ENCODE results near the gene SELENBP1. TPM values are rescaled to one million over a fixed set of nuclear protein-coding genes. Genes with fewer than 3 reads are reported as not detected.

SELENBP1 gene
- total RNA-seq, 3 donors from 2014 or later: 63.6 to 148 (median 123) TPM

DNA sequence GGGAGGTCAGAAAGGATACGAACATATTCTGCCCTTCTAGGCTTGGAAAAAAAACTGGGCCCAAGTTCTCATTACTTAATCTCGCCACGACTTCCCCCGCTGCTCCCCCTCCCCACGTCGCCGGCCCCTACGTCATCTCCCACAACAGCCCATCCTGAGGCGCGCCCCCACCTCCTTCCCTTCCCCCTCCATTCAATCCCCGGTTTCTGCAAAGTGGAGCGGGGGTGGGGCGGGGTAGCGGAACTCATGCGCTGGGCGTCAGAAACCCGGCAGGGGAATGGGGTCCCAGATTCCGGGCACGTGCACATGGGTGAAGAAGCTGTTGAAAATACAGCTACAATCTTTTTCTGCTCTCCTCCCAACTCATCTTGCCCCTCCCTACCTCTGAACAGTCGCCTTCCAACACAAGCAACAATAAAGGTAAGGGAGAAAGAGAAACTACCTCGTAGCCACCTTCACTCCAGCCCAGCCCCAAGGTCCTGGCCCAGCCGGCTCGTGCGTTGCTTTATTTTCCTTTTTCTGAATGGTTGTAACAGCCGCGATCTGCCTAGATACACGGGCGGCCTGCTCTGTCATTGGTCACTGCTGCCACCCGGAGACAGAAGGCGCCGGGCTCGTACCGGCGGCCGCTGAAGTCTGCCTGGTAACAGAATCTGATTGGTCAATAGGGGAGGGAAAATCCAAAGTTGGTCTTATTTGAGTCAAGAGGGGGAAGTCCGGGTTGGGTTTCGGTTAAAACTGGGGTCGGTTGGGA is 25.6 kb downstream of the SELENBP1 start, which contains the start of gene RFX5:
TSS of gene RFX5 (minus strand) at position 484 of the 754 bp plus-strand sequence. CDS start 932 bp downstream, outside the sequence.
- peak; percentile 48 to 79 (median 78) for TF ChIP-seq POLR2AphosphoS5 (IDR thresholded peaks at IDR 0.05)
- peak; percentile 21 for TF ChIP-seq POLR2A (IDR thresholded peaks at IDR 0.05)
- TF ChIP-seq, protein P1, sequence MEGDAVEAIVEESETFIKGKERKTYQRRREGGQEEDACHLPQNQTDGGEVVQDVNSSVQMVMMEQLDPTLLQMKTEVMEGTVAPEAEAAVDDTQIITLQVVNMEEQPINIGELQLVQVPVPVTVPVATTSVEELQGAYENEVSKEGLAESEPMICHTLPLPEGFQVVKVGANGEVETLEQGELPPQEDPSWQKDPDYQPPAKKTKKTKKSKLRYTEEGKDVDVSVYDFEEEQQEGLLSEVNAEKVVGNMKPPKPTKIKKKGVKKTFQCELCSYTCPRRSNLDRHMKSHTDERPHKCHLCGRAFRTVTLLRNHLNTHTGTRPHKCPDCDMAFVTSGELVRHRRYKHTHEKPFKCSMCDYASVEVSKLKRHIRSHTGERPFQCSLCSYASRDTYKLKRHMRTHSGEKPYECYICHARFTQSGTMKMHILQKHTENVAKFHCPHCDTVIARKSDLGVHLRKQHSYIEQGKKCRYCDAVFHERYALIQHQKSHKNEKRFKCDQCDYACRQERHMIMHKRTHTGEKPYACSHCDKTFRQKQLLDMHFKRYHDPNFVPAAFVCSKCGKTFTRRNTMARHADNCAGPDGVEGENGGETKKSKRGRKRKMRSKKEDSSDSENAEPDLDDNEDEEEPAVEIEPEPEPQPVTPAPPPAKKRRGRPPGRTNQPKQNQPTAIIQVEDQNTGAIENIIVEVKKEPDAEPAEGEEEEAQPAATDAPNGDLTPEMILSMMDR (IDR thresholded peaks at IDR 0.05): no peak
- no peaks in the 10 kb centered on the region for H3K27me3 ChIP-seq
- H3K4me1 ChIP-seq: no peaks in the 10 kb centered on the region
- peak within 1 kb of the TSS; percentile 68 to 70 (median 69) for H3K4me3 ChIP-seq
- H3K36me3 ChIP-seq: no peaks in the 10 kb centered on the region
- intact Hi-C loops (cut with DNase I; ENCODE audit: low total_unique reads): no loop called here
- peak within 1 kb of the TSS; percentile 91 to 93 for H3K27ac ChIP-seq
- H3K9me3 ChIP-seq: peaks cover 0 to under 1% of the 10 kb centered on the region in 2 donors
- DNase-seq (ENCODE audit: low spot score in 2 of 2): peak; percentile 91 to 94

DNA sequence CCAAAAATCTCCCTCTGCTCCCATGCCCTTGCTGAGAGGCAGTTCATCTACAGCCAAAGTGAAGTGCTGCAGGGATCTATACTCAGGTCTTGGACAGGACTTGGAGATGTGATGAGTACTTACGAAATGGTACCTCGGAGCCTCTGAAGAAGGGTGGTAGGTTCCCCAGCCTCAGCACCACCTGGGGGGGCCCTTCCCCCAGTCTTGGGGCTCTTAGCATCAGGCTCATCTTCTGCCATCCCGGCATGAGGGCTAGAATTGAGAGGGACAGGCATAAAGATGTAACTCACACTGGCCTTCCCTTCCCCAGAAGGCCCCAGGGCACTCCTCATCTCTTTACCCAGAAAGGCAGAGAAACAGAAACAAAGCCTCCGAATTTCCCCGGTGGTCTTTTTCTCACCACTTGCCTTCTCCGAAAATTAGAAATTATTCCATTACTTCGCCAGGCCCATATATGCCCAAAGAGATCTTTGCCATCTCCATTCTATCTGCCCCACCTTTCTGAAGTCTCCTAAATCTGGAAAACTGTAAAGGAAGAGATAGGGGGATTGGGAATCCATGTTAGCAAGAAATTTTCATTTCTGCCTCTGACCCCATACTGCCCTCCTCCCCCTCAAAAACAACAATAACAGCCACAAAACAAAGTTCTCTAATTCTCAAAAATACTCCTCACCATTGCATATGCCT is 26.3 kb downstream of the SELENBP1 start:
- Histone ChIP-seq H3K27me3 (no peaks in the 10 kb centered on the region), H3K9me3 (no peaks in the 10 kb centered on the region), H3K27ac (peak overlapping the region; percentile 91 to 93), H3K4me3 (peak overlapping the region; percentile 68 to 70 (median 69)), H3K4me1 (no peaks in the 10 kb centered on the region), H3K36me3 (no peaks in the 10 kb centered on the region)
- DNase-seq (ENCODE audit: low spot score in 2 of 2): no peak
- TF ChIP-seq POLR2A (IDR thresholded peaks at IDR 0.05) (no peak), POLR2AphosphoS5 (IDR thresholded peaks at IDR 0.05) (no peak)
- TF ChIP-seq, protein P1 (IDR thresholded peaks at IDR 0.05): no peak
- intact Hi-C loops (cut with DNase I; ENCODE audit: low total_unique reads): no loop called here

DNA sequence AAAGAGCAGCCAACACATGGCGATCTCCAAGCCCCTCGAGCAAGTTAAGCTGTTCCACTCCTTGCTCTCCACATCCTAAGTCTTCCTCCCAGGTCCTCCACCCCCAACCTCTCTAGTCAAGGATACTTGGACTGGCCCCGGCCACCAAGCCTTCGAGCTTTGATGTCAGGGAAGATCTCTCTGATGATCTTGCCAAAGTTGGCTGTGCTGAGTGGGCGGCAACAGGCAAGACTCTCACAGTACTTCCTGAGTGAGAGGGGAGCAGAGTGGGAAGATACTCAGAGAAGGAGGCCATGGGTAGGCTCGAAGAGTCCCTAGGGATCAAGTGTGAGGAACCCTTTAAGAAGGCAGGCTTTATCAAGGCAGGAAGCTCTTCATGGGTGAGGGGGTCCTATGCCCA is 28.2 kb downstream of the SELENBP1 start:
- H3K36me3 ChIP-seq: no peaks in the 10 kb centered on the region
- H3K4me3 ChIP-seq: no peak overlapping the region
- intact Hi-C loops (cut with DNase I; ENCODE audit: low total_unique reads): loop anchor here (5.0 kb wide), 1 partner anchor 47 kb away; no protein-coding TSS in a partner anchor
- H3K27me3 ChIP-seq: no peaks in the 10 kb centered on the region
- no peak overlapping the region for H3K27ac ChIP-seq
- DNase-seq (ENCODE audit: low spot score in 2 of 2): no peak
- no peaks in the 10 kb centered on the region for H3K4me1 ChIP-seq
- no peaks in the 10 kb centered on the region for H3K9me3 ChIP-seq
- no peak for TF ChIP-seq POLR2A (IDR thresholded peaks at IDR 0.05)
- TF ChIP-seq, protein P1 (IDR thresholded peaks at IDR 0.05): no peak
- TF ChIP-seq POLR2AphosphoS5 (IDR thresholded peaks at IDR 0.05): no peak

DNA sequence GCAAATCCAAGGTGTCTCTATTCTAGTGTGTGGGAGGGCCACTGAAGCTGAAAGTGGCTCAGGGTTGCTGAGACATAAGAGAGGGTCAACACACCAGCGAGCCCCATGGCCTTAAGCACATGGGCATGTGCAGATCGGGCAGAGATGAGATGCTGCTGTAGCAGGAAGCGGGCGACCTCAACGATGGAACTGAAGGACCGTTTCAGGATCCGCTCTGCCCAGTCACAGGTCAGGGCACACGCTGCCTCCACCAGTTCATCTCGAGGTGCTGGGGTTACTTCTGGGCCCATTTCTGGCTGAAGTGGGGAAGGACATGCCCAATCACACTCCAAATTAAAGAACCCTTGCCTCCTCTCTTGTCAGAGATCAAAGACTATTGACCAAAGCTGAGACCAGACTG is 28.9 kb downstream of the SELENBP1 start:
- no peak for DNase-seq (ENCODE audit: low spot score in 2 of 2)
- intact Hi-C loops (cut with DNase I; ENCODE audit: low total_unique reads): loop anchor here (5.0 kb wide), 1 partner anchor 46 kb away; no protein-coding TSS in a partner anchor
- Histone ChIP-seq H3K27me3 (no peaks in the 10 kb centered on the region), H3K9me3 (no peaks in the 10 kb centered on the region), H3K27ac (no peak overlapping the region), H3K36me3 (no peaks in the 10 kb centered on the region), H3K4me1 (no peaks in the 10 kb centered on the region), H3K4me3 (no peak overlapping the region)
- TF ChIP-seq, protein P1 (IDR thresholded peaks at IDR 0.05): no peak
- no peak for TF ChIP-seq POLR2A (IDR thresholded peaks at IDR 0.05)
- TF ChIP-seq POLR2AphosphoS5 (IDR thresholded peaks at IDR 0.05): no peak

DNA sequence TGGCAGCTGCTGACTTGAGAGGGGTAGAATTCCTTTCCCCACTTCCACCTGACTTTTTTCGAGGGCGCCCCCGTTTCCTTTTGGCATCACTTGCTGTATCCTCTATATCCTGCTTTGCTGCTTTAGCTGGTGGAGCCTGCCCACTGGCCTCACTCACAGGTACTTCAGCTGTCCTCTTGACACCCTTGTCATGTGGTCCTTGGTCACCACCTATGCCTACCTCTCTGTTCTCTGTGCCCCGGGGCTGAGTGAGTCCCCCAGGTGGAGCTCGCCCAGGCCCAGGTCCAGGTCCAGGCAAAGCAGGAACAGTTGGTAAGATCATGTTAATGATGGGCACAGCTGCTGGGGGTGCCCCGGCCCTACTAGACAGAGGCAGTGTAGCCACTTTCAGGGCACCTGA is 29.9 kb downstream of the SELENBP1 start:
- TF ChIP-seq POLR2A (IDR thresholded peaks at IDR 0.05) (no peak), POLR2AphosphoS5 (IDR thresholded peaks at IDR 0.05) (no peak)
- TF ChIP-seq, protein P1 (IDR thresholded peaks at IDR 0.05): no peak
- intact Hi-C loops (cut with DNase I; ENCODE audit: low total_unique reads): loop anchor here (5.0 kb wide), 1 partner anchor 45 kb away; no protein-coding TSS in a partner anchor
- Histone ChIP-seq H3K4me3 (no peak overlapping the region), H3K9me3 (no peaks in the 10 kb centered on the region), H3K27me3 (no peaks in the 10 kb centered on the region), H3K27ac (no peak overlapping the region), H3K36me3 (no peaks in the 10 kb centered on the region), H3K4me1 (no peaks in the 10 kb centered on the region)
- DNase-seq (ENCODE audit: low spot score in 2 of 2): no peak
